HepG2 (cell line): Measurements from ENCODE around the gene CKAP2L. TPM values are rescaled to one million over a fixed set of nuclear protein-coding genes. Genes with fewer than 3 reads are reported as not detected.
A peak's percentile ranks its signal among the peaks of the same experiment; 100 is the strongest.

Source experiments
- ATF4 ChIP-seq, 2 experiments: fragments of 450-650 bp in 1 of 2; sonication (generic) in 1 of 2; formaldehyde crosslinking; IDR thresholded peaks; 2 replicates each; pipeline versions ENCODE4 v1.5.0 to v1.8.0; 2020 to 2022; ENCODE audit warnings: mild to moderate bottlenecking in 1 of 2, missing genetic modification reagents in 1 of 2
- ATF6 ChIP-seq: sonication (generic); formaldehyde crosslinking; conservative IDR thresholded peaks from 2 replicates; pipeline ENCODE4 v1.4.0; 2020; ENCODE audit warnings: missing genetic modification reagents
- CEBPB ChIP-seq: IDR thresholded peaks from 2 replicates; pipeline ENCODE4 v1.6.1; 2011; ENCODE audit warnings: low read depth, low read length, improper control_type of control experiment, borderline replicate concordance
- CREBL2 ChIP-seq: sonication (generic); formaldehyde crosslinking; IDR thresholded peaks from 2 replicates; pipeline ENCODE4 v1.8.1; 2023; ENCODE audit warnings: missing genetic modification reagents, mild to moderate bottlenecking, borderline replicate concordance
- FOSL2 ChIP-seq: sonication (generic); formaldehyde crosslinking; IDR thresholded peaks from 2 replicates; pipeline ENCODE4 v1.4.0; 2020; ENCODE audit warnings: missing genetic modification reagents
- GABPB1 ChIP-seq: IDR thresholded peaks from 2 replicates; pipeline ENCODE4 v1.6.1; 2016; ENCODE audit warnings: mild to moderate bottlenecking, missing genetic modification reagents, moderate library complexity, missing compliant biosample characterization
- GMEB2 ChIP-seq: IDR thresholded peaks from 2 replicates; pipeline ENCODE4 v1.6.1; 2016; ENCODE audit warnings: missing biosample characterization, missing genetic modification reagents, low read depth
- GPBP1L1 ChIP-seq: sonication (generic); formaldehyde crosslinking; IDR thresholded peaks from 2 replicates; pipeline ENCODE4 v1.5.0; 2020; ENCODE audit warnings: mild to moderate bottlenecking, missing genetic modification reagents
- GZF1 ChIP-seq: sonication (generic); formaldehyde crosslinking; IDR thresholded peaks from 2 replicates; pipeline ENCODE4 v1.5.1; 2020; ENCODE audit warnings: mild to moderate bottlenecking, missing genetic modification reagents
- KDM4B ChIP-seq: sonication (generic); formaldehyde crosslinking; IDR thresholded peaks from 2 replicates; pipeline ENCODE4 v1.4.0; 2020; ENCODE audit warnings: missing genetic modification reagents
- NONO ChIP-seq, 2 experiments: fragments of 450-650 bp in 1 of 2; sonication (generic) in 1 of 2; formaldehyde crosslinking in 1 of 2; IDR thresholded peaks in 1 of 2; conservative IDR thresholded peaks in 1 of 2; 2 replicates each; pipeline versions ENCODE4 v1.6.1 to v1.8.0; 2017 to 2022; ENCODE audit warnings: mild to moderate bottlenecking in 1 of 2, missing genetic modification reagents in 1 of 2, moderate library complexity in 1 of 2
- PAX8 ChIP-seq: sonication (generic); formaldehyde crosslinking; IDR thresholded peaks from 2 replicates; pipeline ENCODE4 v1.8.0; 2022; ENCODE audit warnings: mild to moderate bottlenecking, missing genetic modification reagents, borderline replicate concordance
- RXRB ChIP-seq: IDR thresholded peaks from 2 replicates; pipeline ENCODE4 v1.6.1; 2016; ENCODE audit warnings: borderline replicate concordance, missing genetic modification reagents, missing compliant biosample characterization
- THAP11 ChIP-seq: IDR thresholded peaks from 2 replicates; pipeline ENCODE4 v1.6.1; 2016; ENCODE audit warnings: missing biosample characterization, missing genetic modification reagents
- ZBTB1 ChIP-seq: sonication (generic); formaldehyde crosslinking; IDR thresholded peaks from 2 replicates; pipeline ENCODE4 v1.4.0; 2020; ENCODE audit warnings: missing genetic modification reagents, borderline replicate concordance
- ZBTB21 ChIP-seq: sonication (generic); formaldehyde crosslinking; IDR thresholded peaks from 2 replicates; pipeline ENCODE4 v1.4.0; 2020; ENCODE audit warnings: missing genetic modification reagents
- ZBTB34 ChIP-seq: sonication (generic); formaldehyde crosslinking; IDR thresholded peaks from 2 replicates; pipeline ENCODE4 v1.8.0; 2022; ENCODE audit warnings: mild to moderate bottlenecking, missing genetic modification reagents
- ZBTB7A ChIP-seq: sonication (generic); formaldehyde crosslinking; IDR thresholded peaks from 2 replicates; pipeline ENCODE4 v1.8.0; 2022; ENCODE audit warnings: mild to moderate bottlenecking, missing genetic modification reagents
- ZFP62 ChIP-seq: sonication (generic); formaldehyde crosslinking; IDR thresholded peaks from 2 replicates; pipeline ENCODE4 v1.4.0; 2020; ENCODE audit warnings: missing genetic modification reagents
- ZNF232 ChIP-seq: sonication (generic); formaldehyde crosslinking; IDR thresholded peaks from 2 replicates; pipeline ENCODE4 v1.4.0; 2020; ENCODE audit warnings: missing genetic modification reagents, borderline replicate concordance
- ZNF784 ChIP-seq: sonication (generic); formaldehyde crosslinking; IDR thresholded peaks from 2 replicates; pipeline ENCODE4 v1.5.1; 2020; ENCODE audit warnings: missing genetic modification reagents, mild to moderate bottlenecking, borderline replicate concordance
- polyA plus RNA-seq, 8 experiments: library from polyadenylated mRNA; depleted of rRNA in 3 of 8; stranded (reverse) in 7 of 8; unstranded in 1 of 8; fragments of >200 nt; fragmentation: Illumina TruSeq in 4 of 8; extraction: Trizol in 4 of 8; gene quantifications; 2 replicates each; pipeline versions ENCODE4 v1.2.1 to v1.2.3, GENCODE V29; 2011 to 2016; ENCODE audit warnings: low read depth in 4 of 8, missing spikeins in 1 of 8, mixed read lengths in 1 of 8; ENCODE audit not compliant: insufficient read depth in 1 of 8
- total RNA-seq, 5 experiments: library from RNA; depleted of rRNA; stranded (reverse); fragments of >200 nt; fragmentation: Illumina TruSeq; extraction: Trizol; gene quantifications; 2 replicates each; pipeline ENCODE4 v1.2.3, GENCODE V29; 2016; ENCODE audit warnings: low read depth in 1 of 5

Gene CKAP2L
- total and polyA plus RNA-seq, 2 of the 13 experiments (the other 11 are each of a cell fraction or from before 2014, with no cell fraction given), result 7.1 to 9.5 TPM

GRCh38 chr2:112794131-112794733, 29.8 kb upstream of the CKAP2L start (continued):
- TF ChIP-seq NONO (IDR thresholded peaks at IDR 0.05) (no peak), NONO (CRISPR knock-in tag; conservative IDR thresholded peaks at IDR 0.05) (no peak), FOSL2 (peak; percentile 47; the same call in 1 of the 2 replicates), THAP11 (CRISPR knock-in tag) (peak; percentile 45), CREBL2 (CRISPR knock-in tag) (no peak), GPBP1L1 (CRISPR knock-in tag) (no peak), GMEB2 (CRISPR knock-in tag) (no peak), ZNF232 (CRISPR knock-in tag) (no peak), ZBTB21 (0 out of 2 replicates have a peak, but pooled peaks have one; percentile 32), RXRB (0 out of 2 replicates have a peak, but pooled peaks have one; percentile 16), ZBTB7A (CRISPR knock-in tag) (no peak), CEBPB (peak; percentile 80; the same call in 1 of the 2 replicates), ZBTB1 (no peak), ZNF784 (CRISPR knock-in tag) (no peak), ATF6 (CRISPR knock-in tag) (no peak), PAX8 (CRISPR knock-in tag) (no peak), GABPB1 (CRISPR knock-in tag) (peak; percentile 59; the same call in 1 of the 2 replicates), KDM4B (CRISPR knock-in tag) (no peak), ZBTB34 (CRISPR knock-in tag) (no peak), ATF4 (CRISPR knock-in tag; IDR thresholded peaks at IDR 0.05) (peak; percentile 34 to 98; a peak in 2 of 4 replicates), GZF1 (CRISPR knock-in tag) (no peak), ZFP62 (CRISPR knock-in tag) (no peak)
